ENCODE data around the gene RPS6KA2. TPM values are rescaled to one million over a fixed set of nuclear protein-coding genes. Genes with fewer than 3 reads are reported as not detected.

The RPS6KA2 gene
- total and polyA plus RNA-seq, 2 experiments from 2014 or later: 45.1 to 49.0 TPM

DNA sequence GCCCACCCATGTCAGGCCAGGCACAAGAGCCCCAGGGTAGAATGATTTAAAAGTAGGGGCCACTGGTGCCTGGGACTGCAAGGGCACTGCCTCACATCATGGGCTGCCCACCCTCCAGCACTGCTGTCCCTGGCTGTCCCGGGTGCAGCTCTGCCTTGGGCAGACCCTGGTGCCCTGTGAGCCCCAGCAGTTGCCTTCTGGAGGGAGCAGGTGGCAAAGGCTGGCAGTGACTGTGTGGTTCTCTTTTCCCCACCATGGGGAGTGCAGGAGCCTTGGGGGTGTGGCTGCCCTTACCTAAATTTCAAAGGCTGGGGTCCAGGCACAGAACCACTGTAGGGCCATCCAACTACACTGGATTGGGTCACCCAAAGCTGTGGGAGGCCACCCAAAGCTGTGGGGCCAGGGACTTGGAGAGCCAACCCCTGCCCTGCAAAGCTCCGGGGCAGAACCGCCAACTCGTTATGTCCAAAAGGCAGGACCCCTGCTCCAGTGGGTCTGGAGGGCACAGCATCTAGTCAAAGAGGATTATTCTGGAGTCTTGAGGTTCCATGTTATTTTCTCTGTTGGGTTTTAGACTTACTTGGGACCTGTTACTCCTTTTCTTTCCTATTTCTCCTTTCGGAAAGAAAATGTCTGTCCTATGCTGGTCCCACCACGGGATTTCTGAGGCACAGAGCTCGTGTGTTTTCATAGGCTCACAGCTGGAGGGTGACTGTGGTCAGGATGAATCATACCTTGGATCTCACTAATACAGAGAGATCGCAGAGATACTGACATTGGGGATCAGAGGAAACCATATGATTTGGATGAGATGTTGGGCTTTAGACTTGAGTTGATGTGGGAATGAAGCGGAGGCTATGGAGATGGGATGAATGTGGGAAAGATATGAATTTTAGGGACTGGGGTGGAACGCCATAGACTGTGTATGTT, 105.9 kb downstream of the RPS6KA2 start:
- in situ Hi-C loops (cut with MboI): no loop called here
- Histone ChIP-seq H3K27ac (no peak overlapping the region), H3K4me2 (ENCODE audit: unreplicated experiment) (no peak overlapping the region), H3K36me3 (ENCODE audit: low read depth) (0 out of 2 replicates have a peak, but pooled peaks cover 2% of the 10 kb centered on the region), H3K4me1 (ENCODE audit: insufficient read depth) (no peaks in the 10 kb centered on the region), H3K4me3 (no peak overlapping the region), H4K20me1 (ENCODE audit: insufficient read depth) (no peaks in the 10 kb centered on the region; the same call in 1 of the 2 replicates), H3K9me2 (ENCODE audit: insufficient read depth) (no peaks in the 10 kb centered on the region), H2AFZ (no peak overlapping the region), H3F3A (ENCODE audit: insufficient read depth) (no peaks in the 10 kb centered on the region), H3K9ac (no peak overlapping the region), H3K9me3 (ENCODE audit: low read depth) (no peaks in the 10 kb centered on the region), H3K79me2 (ENCODE audit: insufficient read depth) (no peaks in the 10 kb centered on the region), H3K27me3 (replicated peaks; ENCODE audit: insufficient read depth) (no peaks in the 10 kb centered on the region)
- 89 to 90% methylated on average over 10 of the region's 10 CpGs for WGBS, 2 experiments (ENCODE audit: low coverage in 1 of 2, low lambda C conversion rate in 2 of 2, missing lambda C conversion rate in 2 of 2)
- peak; percentile 29 for DNase-seq
- TF ChIP-seq EZH2 (IDR thresholded peaks at IDR 0.05; ENCODE audit: insufficient read depth, poor library complexity, severe bottlenecking) (no peak), EZH2phosphoT487 (IDR thresholded peaks at IDR 0.05; ENCODE audit: insufficient read depth, low read depth) (no peak)

DNA sequence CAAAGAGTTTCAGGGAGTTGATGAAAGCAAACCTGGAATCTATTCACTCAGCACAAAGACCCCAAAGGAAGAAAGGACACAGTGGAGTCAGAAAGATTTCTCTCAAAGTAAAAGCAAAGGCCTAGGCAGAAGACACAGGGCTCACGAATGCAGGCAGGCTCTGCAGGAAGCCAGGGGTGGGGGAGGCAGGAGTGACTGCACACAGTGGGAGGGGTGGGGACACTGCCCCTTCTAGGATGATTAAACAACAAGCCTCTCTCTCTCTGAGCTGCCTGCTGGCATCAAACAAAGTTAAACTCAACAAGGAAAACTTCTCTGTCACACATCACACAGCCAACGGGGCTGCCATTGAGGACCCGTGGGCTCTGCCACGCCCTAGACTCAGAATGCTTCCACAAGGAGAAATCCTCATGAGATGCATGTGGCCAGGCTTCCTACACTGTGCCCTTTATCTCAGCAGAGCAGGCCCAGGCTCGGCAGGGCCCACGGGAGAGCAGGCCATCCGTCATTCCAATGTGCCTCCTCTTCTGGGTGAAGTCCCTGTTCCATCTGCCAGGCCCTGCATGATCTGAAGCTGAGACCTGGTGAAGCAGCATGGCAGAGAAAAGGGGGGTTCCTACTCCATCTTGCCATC, 110.7 kb downstream of the RPS6KA2 start:
- Histone ChIP-seq H3K4me2 (ENCODE audit: unreplicated experiment) (no peak overlapping the region), H4K20me1 (ENCODE audit: insufficient read depth) (no peaks in the 10 kb centered on the region; the same call in 1 of the 2 replicates), H3K9ac (no peak overlapping the region), H3K36me3 (ENCODE audit: low read depth) (no peaks in the 10 kb centered on the region), H3K4me1 (ENCODE audit: insufficient read depth) (peaks cover 8% of the 10 kb centered on the region), H3K4me3 (no peak overlapping the region), H3F3A (ENCODE audit: insufficient read depth) (no peaks in the 10 kb centered on the region), H3K27me3 (replicated peaks; ENCODE audit: insufficient read depth) (no peaks in the 10 kb centered on the region), H3K79me2 (ENCODE audit: insufficient read depth) (no peaks in the 10 kb centered on the region), H2AFZ (no peak overlapping the region), H3K9me2 (ENCODE audit: insufficient read depth) (no peaks in the 10 kb centered on the region), H3K9me3 (ENCODE audit: low read depth) (no peaks in the 10 kb centered on the region), H3K27ac (no peak overlapping the region)
- DNase-seq: no peak
- WGBS, 2 experiments (ENCODE audit: low coverage in 1 of 2, low lambda C conversion rate in 2 of 2, missing lambda C conversion rate in 2 of 2): 85 to 89% methylated on average over 7 of the region's 7 CpGs
- TF ChIP-seq EZH2 (IDR thresholded peaks at IDR 0.05; ENCODE audit: insufficient read depth, poor library complexity, severe bottlenecking) (no peak), EZH2phosphoT487 (IDR thresholded peaks at IDR 0.05; ENCODE audit: insufficient read depth, low read depth) (no peak)
- in situ Hi-C loops (cut with MboI): no loop called here

DNA sequence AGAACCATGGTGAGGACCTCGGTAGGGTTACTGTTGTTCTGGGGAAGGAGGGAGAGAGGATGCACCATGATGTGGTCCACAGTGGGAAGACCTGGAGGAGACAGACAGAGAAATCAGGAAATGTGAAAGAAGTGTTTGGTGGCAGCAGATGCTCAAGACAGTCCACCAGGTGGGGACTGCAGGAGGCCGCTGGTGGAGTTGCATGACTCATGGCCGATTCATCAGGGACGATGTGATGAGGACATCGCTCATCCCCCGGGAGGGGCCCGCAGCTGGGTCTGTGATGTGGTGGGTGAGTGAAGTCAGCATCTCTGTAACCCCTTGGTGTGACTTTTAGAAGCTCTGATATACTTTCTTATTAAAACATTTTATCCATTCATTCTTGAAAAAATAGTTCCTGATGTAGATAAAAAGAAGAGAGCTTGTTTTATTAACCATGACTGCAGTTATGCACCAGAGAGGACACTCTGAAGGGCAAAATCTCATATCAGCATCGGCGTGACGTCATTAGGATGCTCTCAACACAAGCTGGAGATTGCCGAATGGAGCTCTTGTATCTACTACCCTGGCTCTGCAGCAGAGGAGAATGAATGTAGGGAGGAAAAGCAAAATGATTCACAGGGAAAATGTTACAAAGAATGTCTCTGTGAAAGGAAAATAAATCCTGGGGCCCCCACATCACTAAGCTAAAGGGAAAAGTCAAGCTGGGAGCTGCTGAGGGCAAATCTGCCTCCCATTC, 111.8 kb downstream of the RPS6KA2 start:
- H3K9ac ChIP-seq: no peak overlapping the region
- H2AFZ ChIP-seq: no peak overlapping the region
- 0 out of 2 replicates have a peak overlapping the region, but pooled peaks have one; percentile 24 for H3K27ac ChIP-seq
- WGBS, 2 experiments (ENCODE audit: low coverage in 1 of 2, low lambda C conversion rate in 2 of 2, missing lambda C conversion rate in 2 of 2): 39 to 40% methylated on average over 11 of the region's 11 CpGs
- in situ Hi-C loops (cut with MboI): no loop called here
- no peaks in the 10 kb centered on the region for H3K9me3 ChIP-seq (ENCODE audit: low read depth)
- peak; percentile 97 for DNase-seq
- H3K9me2 ChIP-seq (ENCODE audit: insufficient read depth): no peaks in the 10 kb centered on the region
- TF ChIP-seq EZH2phosphoT487 (IDR thresholded peaks at IDR 0.05; ENCODE audit: insufficient read depth, low read depth) (no peak), EZH2 (IDR thresholded peaks at IDR 0.05; ENCODE audit: insufficient read depth, poor library complexity, severe bottlenecking) (no peak)
- H3K4me2 ChIP-seq (ENCODE audit: unreplicated experiment): peak overlapping the region; percentile 48
- H3K4me3 ChIP-seq: no peak overlapping the region
- H3K79me2 ChIP-seq (ENCODE audit: insufficient read depth): no peaks in the 10 kb centered on the region
- H3K4me1 ChIP-seq (ENCODE audit: insufficient read depth): peaks cover 8% of the 10 kb centered on the region
- no peaks in the 10 kb centered on the region for H3F3A ChIP-seq (ENCODE audit: insufficient read depth)
- no peaks in the 10 kb centered on the region for H3K27me3 ChIP-seq (replicated peaks; ENCODE audit: insufficient read depth)
- no peaks in the 10 kb centered on the region for H3K36me3 ChIP-seq (ENCODE audit: low read depth)
- no peaks in the 10 kb centered on the region; the same call in 1 of the 2 replicates for H4K20me1 ChIP-seq (ENCODE audit: insufficient read depth)

DNA sequence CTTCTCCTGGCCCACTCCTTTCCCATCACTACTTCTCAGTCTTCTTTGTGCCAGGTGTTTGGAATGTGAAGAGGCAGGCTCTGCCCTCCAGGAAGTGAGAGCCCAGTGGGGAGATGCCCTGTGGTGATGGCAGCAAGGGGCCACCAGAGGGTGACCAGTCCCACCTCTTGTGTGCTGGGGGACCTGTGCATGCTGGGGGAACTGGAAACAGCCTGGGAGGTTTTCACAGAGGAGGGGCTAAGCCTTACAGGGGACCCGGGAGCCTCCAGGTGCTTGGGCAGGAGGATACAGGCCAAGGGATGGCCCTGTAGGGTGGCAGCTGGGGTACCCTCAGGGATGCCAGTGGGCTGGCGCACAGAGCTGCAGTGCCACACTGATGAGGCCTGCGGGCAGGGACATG, 112.9 kb downstream of the RPS6KA2 start:
- Histone ChIP-seq H3K27me3 (replicated peaks; ENCODE audit: insufficient read depth) (no peaks in the 10 kb centered on the region), H3K79me2 (ENCODE audit: insufficient read depth) (no peaks in the 10 kb centered on the region), H4K20me1 (ENCODE audit: insufficient read depth) (no peaks in the 10 kb centered on the region; the same call in 1 of the 2 replicates), H3K9me2 (ENCODE audit: insufficient read depth) (no peaks in the 10 kb centered on the region), H3K27ac (no peak overlapping the region), H3K9me3 (ENCODE audit: low read depth) (no peaks in the 10 kb centered on the region), H2AFZ (no peak overlapping the region), H3K36me3 (ENCODE audit: low read depth) (0 out of 2 replicates have a peak, but pooled peaks cover 4% of the 10 kb centered on the region), H3K4me3 (no peak overlapping the region), H3K4me1 (ENCODE audit: insufficient read depth) (peaks cover 8% of the 10 kb centered on the region), H3F3A (ENCODE audit: insufficient read depth) (no peaks in the 10 kb centered on the region), H3K4me2 (ENCODE audit: unreplicated experiment) (no peak overlapping the region), H3K9ac (no peak overlapping the region)
- WGBS, 2 experiments (ENCODE audit: low coverage in 1 of 2, low lambda C conversion rate in 2 of 2, missing lambda C conversion rate in 2 of 2): 98 to 100% methylated on average over 3 of the region's 3 CpGs
- TF ChIP-seq EZH2phosphoT487 (IDR thresholded peaks at IDR 0.05; ENCODE audit: insufficient read depth, low read depth) (no peak), EZH2 (IDR thresholded peaks at IDR 0.05; ENCODE audit: insufficient read depth, poor library complexity, severe bottlenecking) (no peak)
- in situ Hi-C loops (cut with MboI): no loop called here
- DNase-seq: no peak

Data from GM23248 (cell line).